Fibroblast of pulmonary artery (primary cell): ENCODE data around the gene CPEB4.

Experiments used
- DNase-seq: peaks from one replicate; pipeline ENCODE4 v3.0.0-alpha.2; 2010; ENCODE audit warnings: low read depth
- H3K4me3 ChIP-seq: replicated peaks from 2 replicates; pipeline ENCODE4 v1.5.1; 2011; ENCODE audit warnings: low read depth, mild to moderate bottlenecking, control low read depth, low read length, moderate library complexity
- CTCF ChIP-seq: IDR thresholded peaks from 2 replicates; pipeline ENCODE4 v1.5.1; 2011; ENCODE audit warnings: mild to moderate bottlenecking, control low read depth, low read length, inconsistent platforms; ENCODE audit errors: missing control alignments

The CPEB4 gene

GRCh38 chr5:173945160-173945559 lies 57.0 kb downstream of the CPEB4 start:
- DNase-seq, result no peak
- no peak for TF ChIP-seq CTCF
- no peak overlapping the region for H3K4me3 ChIP-seq

GRCh38 chr5:173946323-173946722 lies 58.2 kb downstream of the CPEB4 start:
- DNase-seq, result no peak
- no peak for TF ChIP-seq CTCF
- H3K4me3 ChIP-seq, result no peak overlapping the region

GRCh38 chr5:173950829-173951228 lies 62.7 kb downstream of the CPEB4 start:
- no peak for TF ChIP-seq CTCF
- no peak overlapping the region for H3K4me3 ChIP-seq
- no peak for DNase-seq

GRCh38 chr5:173953528-173954090 lies 65.5 kb downstream of the CPEB4 start:
- H3K4me3 ChIP-seq, result no peak overlapping the region
- no peak for DNase-seq
- no peak for TF ChIP-seq CTCF

- no peak overlapping the region for H3K4me3 ChIP-seq
- DNase-seq, result no peak
- TF ChIP-seq CTCF, result no peak
These were observed 66.7 kb downstream of the CPEB4 start for GRCh38 chr5:173954671-173955521.

- DNase-seq, result no peak
- no peak for TF ChIP-seq CTCF
- no peak overlapping the region for H3K4me3 ChIP-seq
These were observed 72.8 kb downstream of the CPEB4 start for GRCh38 chr5:173960986-173961385.
